ENCODE results near the gene KRT20. TPM values are rescaled to one million over a fixed set of nuclear protein-coding genes. Genes with fewer than 3 reads are reported as not detected.

KRT20 gene
- total RNA-seq, 1 donor from 2014 or later, result not detected

DNA sequence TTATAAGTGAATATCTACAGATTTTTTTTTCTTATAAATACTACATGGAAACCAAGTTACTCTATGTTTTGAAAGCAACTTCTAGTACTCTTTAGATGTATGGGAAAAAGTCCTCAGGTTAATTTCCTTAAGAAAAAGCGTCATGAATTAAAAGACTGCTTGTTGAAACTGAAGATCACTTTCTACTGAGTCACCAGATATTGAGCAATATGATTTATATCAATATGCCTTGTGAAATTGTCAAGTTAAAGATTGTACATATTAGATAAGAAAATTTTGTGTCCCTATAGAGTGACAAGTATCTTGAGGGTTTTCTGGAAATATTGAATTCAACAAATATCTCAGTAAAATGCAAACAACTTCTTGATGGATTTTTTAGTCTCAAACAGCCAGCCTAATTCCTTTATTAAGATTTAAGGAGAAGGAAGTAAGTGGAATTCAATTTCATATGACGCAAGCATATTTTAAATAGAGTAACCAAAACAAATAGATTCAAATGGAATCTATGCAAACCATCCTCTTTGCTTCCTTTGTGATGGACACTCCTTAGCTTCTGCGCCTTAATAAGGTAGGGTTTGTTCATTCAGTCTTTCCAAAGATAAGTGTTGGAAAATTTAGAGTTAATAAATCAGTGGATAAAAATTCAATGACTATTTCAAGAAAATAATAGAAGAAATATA is 34.6 kb downstream of the KRT20 start:
- DNase-seq, result no peak

DNA sequence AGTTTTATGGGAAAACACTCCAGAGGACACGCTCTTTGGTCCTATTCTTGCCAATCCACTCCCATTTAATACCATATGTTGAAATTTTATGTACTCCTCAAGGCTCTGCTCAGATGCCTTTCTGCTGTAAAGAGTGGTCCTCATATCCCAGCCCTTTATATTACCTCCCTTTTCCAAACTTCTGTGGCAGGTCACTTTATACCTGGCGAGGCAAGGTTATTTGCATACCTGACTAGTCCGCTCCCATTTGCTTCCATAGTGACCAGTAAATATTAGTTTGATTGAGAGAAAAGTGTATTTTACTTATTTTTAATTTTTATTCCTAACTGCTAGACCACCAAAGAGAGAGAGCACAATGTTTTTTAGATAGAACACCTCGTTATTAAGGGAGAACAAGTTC is 35.3 kb downstream of the KRT20 start:
- DNase-seq, result no peak

DNA sequence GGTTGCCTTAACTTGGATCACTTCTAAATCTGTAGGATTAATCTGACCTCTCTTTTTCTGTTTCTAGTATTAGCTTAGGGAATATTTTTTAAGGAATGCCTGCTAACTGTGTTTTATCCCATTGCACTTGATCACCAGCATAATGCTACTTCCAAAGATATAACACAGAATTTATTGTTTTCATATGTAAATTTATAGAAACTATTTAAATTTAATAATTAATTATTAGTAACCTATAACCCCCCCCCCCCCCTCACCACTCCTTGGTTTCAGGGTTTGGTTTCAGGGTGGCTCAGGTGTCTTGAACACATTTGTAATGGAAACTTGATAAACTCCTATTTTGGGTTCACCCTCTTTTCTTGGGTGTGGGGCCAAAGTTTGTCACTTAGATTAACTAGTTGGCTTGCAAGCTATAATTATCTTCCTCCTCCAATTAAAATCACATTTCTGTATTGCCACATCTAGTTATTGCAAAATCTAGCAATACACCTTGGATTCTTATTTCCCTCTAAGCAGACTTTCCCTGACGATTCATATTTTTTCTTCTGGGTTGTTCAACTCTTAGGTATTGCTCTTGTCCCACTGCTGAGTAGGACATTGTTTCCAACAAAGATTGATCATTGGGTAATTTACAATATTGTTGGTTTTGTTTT is 36.3 kb downstream of the KRT20 start:
- no peak for DNase-seq

DNA sequence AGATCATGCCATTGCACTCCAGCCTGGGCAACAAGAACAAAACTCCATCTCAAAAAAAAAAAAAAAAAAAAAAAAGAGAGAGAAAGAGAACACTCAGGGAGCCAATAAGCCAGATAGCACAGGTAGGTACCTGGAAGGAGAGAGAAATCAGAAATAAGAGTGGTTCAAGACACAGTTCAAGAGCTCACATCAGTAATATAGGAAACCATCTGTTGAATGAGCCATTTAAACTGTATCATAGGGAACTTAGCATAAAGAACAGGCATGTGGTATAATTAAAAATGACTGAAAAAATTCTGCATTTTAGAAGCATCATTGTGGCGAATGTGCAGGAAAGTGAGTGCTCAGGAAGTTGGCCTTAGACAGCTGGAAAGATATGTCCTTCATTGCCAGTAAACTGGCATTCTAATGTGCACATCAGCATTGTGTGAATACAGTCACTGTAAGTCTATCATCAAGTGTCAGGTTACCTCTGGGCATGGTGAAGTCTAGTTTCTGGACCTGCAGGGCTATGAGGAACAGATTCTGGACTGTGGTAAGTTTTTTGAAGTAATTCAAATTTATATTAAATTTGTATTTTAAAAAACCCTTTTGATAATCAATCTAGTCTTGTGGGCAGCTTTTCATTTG is 38.4 kb downstream of the KRT20 start:
- DNase-seq, result no peak

DNA sequence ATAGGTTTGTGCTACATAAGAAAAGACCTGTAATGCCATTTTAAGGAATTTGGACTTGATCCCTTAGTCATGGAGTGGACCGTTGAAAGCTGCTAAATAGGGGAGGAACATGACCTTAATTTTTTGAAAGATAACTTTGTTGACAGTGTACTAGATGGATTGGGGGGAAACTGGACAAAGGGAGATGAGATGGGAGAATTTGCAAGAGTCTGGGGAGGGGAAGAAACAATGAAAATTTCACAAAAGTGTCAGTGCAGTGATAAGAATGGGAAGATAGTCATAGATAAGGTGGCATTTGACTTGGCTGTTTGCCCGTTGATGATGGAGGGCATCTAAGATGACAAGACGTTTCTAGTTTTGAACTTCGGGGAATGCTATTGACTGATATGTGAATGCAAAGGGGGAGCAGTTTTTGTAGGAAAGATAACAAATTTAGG is 40.4 kb downstream of the KRT20 start:
- DNase-seq, result no peak

DNA sequence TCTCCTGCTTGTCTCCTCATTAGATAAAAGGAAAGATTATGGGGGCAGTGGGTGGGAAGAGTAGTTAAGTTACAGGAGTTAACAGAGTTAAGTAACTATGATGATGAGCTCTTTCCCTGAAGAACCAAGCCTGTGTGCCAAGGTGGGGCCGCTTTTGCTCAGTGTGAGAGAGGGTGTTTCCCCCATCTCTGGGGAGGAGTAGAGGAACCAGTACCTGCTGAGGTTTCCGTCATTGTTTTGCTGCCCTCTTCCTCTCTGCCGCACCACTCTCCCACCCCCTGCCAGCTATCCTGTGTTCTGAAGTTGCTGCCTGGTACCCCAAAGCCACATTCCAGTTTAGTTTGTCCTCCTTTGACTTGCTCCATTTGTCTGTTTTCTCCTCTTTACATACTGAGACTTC is 41.8 kb downstream of the KRT20 start:
- no peak for DNase-seq

GRCh38 chr17:40841246-40841645 is 43.8 kb downstream of the KRT20 start:
- no peak for DNase-seq

GRCh38 chr17:40839194-40839593 is 45.8 kb downstream of the KRT20 start:
- no peak for DNase-seq

DNA sequence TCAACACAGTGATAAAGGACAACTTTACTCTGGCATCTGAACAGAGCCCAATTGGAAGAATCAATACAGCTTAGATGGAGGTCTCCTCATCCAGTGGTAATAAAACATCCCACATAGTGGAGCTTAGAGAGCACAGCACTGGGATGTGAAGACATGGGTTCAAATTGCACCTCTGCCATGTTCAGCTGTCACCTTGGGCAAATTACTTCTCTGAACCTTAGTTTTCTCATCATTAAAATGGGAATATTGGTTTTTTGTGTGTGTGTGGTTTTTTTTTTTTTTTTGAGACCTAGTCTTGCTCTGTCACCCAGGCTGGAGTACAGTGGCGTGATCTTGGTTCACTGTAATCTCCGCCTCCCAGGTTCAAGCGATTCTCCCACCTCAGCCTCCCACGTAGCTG is 49.0 kb downstream of the KRT20 start:
- no peak for DNase-seq

DNA sequence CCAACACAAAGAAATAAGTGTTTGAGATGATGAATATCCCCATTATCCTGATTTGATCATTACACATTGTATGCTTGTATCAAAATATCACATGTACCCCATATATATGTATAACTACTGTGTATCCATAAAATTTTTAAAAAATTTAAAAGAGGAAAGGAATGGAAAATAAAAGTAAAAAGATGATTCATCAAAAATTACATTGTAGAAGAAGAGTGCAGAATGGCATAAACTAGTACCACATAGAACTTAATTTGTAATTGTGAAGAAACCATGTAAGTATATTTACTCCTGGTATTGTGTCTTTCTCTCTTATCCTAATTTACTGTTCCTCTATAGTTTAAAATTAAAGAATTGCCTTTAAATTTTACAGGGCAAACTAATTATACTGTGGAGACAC is 51.2 kb downstream of the KRT20 start:
- DNase-seq, result no peak

DNA sequence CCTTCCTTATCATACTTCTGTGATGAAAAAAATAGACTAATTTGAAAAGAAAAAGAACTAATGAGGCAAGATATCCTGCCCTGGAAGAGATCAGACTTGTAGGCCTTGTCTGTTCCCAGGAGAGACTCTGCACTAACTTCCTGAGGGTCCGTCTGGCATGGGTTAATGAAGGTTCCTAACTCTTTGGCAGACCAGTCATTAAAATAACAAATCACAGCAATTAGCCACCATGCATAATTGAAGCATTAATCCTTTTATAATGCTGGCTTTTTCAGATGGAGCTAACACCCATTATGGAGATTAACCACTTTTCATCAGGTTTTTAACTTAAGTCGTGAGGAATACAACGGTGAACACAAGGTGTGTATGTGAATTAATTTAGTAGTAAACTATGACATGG is 52.2 kb downstream of the KRT20 start:
- no peak for DNase-seq

DNA sequence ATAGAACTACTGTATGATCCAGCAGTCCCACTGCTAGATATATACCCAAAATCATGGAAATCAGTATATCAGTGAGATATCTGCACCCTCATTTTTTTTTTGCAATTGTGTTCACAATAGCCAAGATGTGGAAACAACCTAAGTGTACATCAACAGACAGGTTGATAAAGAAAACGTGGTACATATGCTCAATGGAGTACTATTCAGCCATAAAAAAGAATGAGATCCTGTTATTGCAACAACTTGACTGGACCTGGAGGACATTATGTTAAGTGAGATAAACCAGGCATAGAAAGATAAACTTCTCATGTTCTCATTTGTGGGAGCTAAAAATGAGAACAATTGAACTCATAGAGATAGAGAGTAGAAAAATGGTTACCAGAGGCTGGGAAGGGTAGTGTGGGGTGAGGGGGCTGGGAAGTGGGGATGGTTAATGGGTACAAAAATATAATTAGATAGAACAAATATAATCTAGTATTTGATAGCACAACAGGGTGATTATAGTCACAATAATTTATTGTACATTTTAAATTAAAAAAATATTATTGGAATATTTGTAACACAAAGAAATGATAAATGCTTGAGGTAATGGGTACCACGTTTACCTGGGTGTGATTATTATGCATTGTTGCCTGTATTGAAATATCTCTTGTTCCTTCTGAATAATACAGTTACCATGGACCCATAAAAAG is 54.8 kb downstream of the KRT20 start:
- DNase-seq, result no peak

DNA sequence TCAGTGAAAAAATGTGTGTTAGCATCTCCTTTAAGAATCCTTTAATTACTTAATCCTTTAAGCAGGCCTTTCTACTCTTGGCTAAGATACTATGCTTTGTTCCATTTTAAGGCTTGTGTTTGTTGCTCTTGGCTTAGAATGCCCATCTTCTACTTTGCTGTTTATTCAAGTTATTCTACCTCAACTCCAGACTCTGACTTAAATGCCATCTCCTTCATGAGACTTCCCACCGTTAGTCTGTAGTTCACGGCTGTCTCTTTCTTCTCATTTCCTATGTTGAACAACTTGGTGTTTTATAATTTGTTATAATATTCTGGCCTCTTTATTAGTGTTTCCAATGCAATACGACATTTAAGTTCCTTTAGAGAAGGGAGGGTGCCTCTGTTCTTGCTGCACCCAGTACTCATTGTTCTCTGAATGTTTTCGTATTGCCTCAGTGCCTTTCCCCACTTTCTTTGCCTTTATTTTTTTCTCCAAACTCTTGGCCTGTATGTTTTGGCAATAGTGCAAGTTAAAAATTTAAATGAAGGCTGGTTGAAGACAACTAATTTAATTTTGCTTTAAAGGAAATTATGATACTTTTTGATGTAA is 56.5 kb downstream of the KRT20 start:
- no peak for DNase-seq

DNA sequence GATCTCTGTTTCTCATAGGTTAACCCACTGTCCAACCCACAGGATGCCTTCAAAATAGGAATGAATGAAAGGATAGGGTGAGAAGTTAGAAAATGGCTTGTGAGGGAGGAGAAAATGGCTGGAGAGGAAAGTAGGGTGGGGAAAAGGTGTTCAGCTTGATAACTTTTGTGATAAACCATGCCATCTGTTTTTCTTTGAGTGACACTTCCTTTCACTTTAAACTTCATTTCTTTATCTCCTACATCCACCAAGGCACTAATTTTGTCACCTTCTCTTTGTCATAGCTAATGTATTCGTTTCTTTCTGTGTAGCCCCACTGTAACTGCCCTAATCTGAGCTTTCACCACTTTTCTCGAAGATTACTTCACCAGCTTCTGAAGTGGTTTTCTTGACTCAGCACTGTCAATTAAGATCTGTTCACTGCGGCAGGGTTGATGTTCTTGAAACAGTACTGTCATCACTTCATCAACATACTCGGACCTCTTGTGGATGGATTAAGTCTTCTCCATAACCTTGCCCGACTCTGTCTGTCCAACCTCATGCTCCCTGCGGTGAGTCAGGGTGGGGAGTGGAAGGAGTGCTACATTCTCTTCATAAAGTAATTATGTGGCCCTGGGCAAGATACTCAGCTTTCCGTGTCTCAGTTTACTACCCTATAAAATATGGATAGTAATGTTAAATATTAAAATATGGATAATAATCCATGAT is 57.1 kb downstream of the KRT20 start:
- no peak for DNase-seq

Other genes with a start within 250 kb of the KRT20 start
- 109 TPM for gene SMARCE1, start 237.4 kb downstream of the KRT20 start, total RNA-seq
- gene KRT222, start 220.1 kb downstream of the KRT20 start, total RNA-seq, result 3.6 TPM
- not detected for gene KRT24, start 181.5 kb downstream of the KRT20 start, total RNA-seq
- not detected for gene KRT25, start 129.9 kb downstream of the KRT20 start, total RNA-seq
- gene KRT26, start 113.0 kb downstream of the KRT20 start, total RNA-seq, result not detected
- not detected for gene KRT27, start 102.7 kb downstream of the KRT20 start, total RNA-seq
- gene KRT28, start 85.3 kb downstream of the KRT20 start, total RNA-seq, result not detected
- 1.9 TPM for gene KRT10, start 62.6 kb downstream of the KRT20 start, total RNA-seq
- not detected for gene KRT12, start 18.0 kb downstream of the KRT20 start, total RNA-seq
- 0.16 TPM for gene KRT23, start 52.4 kb upstream of the KRT20 start, total RNA-seq
- not detected for gene KRT39, start 81.7 kb upstream of the KRT20 start, total RNA-seq
- gene KRT40, start 99.1 kb upstream of the KRT20 start, total RNA-seq, result not detected
- not detected for gene KRTAP3-3, start 108.9 kb upstream of the KRT20 start, total RNA-seq
- gene KRTAP3-2, start 114.7 kb upstream of the KRT20 start, total RNA-seq, result not detected
- not detected for gene KRTAP3-1, start 123.9 kb upstream of the KRT20 start, total RNA-seq
- not detected for gene KRTAP1-5, start 142.0 kb upstream of the KRT20 start, total RNA-seq
- not detected for gene KRTAP1-4, start 145.0 kb upstream of the KRT20 start, total RNA-seq
- not detected for gene KRTAP1-3, start 149.6 kb upstream of the KRT20 start, total RNA-seq
- gene KRTAP1-1, start 156.2 kb upstream of the KRT20 start, total RNA-seq, result not detected
- gene KRTAP2-1, start 162.1 kb upstream of the KRT20 start, total RNA-seq, result not detected
- gene KRTAP2-2, start 170.0 kb upstream of the KRT20 start, total RNA-seq, result not detected
- not detected for gene KRTAP2-3, start 174.9 kb upstream of the KRT20 start, total RNA-seq
- not detected for gene KRTAP2-4, start 180.6 kb upstream of the KRT20 start, total RNA-seq
- gene KRTAP4-7, start 198.9 kb upstream of the KRT20 start, total RNA-seq, result not detected
- not detected for gene KRTAP4-8, start 212.9 kb upstream of the KRT20 start, total RNA-seq
- gene KRTAP4-16, start 217.0 kb upstream of the KRT20 start, total RNA-seq, result not detected
- not detected for gene KRTAP4-9, start 220.1 kb upstream of the KRT20 start, total RNA-seq
- gene KRTAP4-11, start 233.1 kb upstream of the KRT20 start, total RNA-seq, result not detected
- not detected for gene KRTAP4-12, start 238.9 kb upstream of the KRT20 start, total RNA-seq